Natural killer cell (primary cell): ENCODE results near the gene RGP1. TPM values are rescaled to one million over a fixed set of nuclear protein-coding genes. Genes with fewer than 3 reads are reported as not detected.
A peak's percentile ranks its signal among the peaks of the same experiment; 100 is the strongest.

Experiments
- ATAC-seq, 3 donors: fragments of 150-1000 bp in 2 of 3; fragments of 200-7000 bp in 1 of 3; cut with Tn5 transposase; 1 replicate in 1 of 3; 2 replicates in 2 of 3; pipeline ENCODE4 v1.10.0; 2021; ENCODE audit warnings: mild to moderate bottlenecking in 2 of 3, moderate library complexity in 2 of 3
- DNase-seq, 2 donors: peaks; one replicate each; pipeline versions ENCODE4 v3.0.0 to v3.0.0-alpha.2; 2013 to 2021; ENCODE audit warnings: mixed read lengths in 1 of 2
- H3K27ac ChIP-seq: one replicate; pipeline ENCODE4 v1.5.1; 2013; ENCODE audit warnings: mild to moderate bottlenecking, low read length
- H3K27me3 ChIP-seq: one replicate; pipeline ENCODE4 v1.6.1; 2013; ENCODE audit warnings: low read length; ENCODE audit not compliant: control insufficient read depth, insufficient read depth
- H3K36me3 ChIP-seq: one replicate; pipeline ENCODE4 v1.6.1; 2013; ENCODE audit warnings: low read length; ENCODE audit not compliant: control insufficient read depth, insufficient read depth
- H3K4me1 ChIP-seq: one replicate; pipeline ENCODE4 v1.6.1; 2013; ENCODE audit warnings: low read length; ENCODE audit not compliant: control insufficient read depth, insufficient read depth
- H3K4me3 ChIP-seq: one replicate; pipeline ENCODE4 v1.5.1; 2013; ENCODE audit warnings: low read length
- H3K9me3 ChIP-seq: one replicate; pipeline ENCODE4 v1.6.1; 2013; ENCODE audit warnings: low read length; ENCODE audit not compliant: control insufficient read depth, insufficient read depth
- H3K27ac Mint-ChIP-seq, 2 donors: one replicate each; pipeline ENCODE4 v1.8.0; 2022; ENCODE audit warnings: mild to moderate bottlenecking in 2 of 2, mixed read lengths in 2 of 2, moderate library complexity in 1 of 2
- H3K27me3 Mint-ChIP-seq, 2 donors: one replicate each; pipeline ENCODE4 v1.8.0; 2022; ENCODE audit warnings: low read depth in 2 of 2, mixed read lengths in 2 of 2
- H3K36me3 Mint-ChIP-seq: one replicate; pipeline ENCODE4 v1.8.0; 2022; ENCODE audit warnings: mixed read lengths
- H3K4me1 Mint-ChIP-seq, 2 donors: one replicate each; pipeline ENCODE4 v1.8.0; 2022; ENCODE audit warnings: mixed read lengths in 2 of 2
- H3K4me3 Mint-ChIP-seq: one replicate; pipeline ENCODE4 v1.8.0; 2022; ENCODE audit warnings: mild to moderate bottlenecking, moderate library complexity, mixed read lengths
- H3K9me3 Mint-ChIP-seq, 2 donors: one replicate each; pipeline ENCODE4 v1.8.0; 2022; ENCODE audit warnings: mixed read lengths in 2 of 2
- WGBS: methylation state at CpG from one replicate; pipeline ENCODE4 v1.1.7; 2013; ENCODE audit warnings: missing lambda C conversion rate; ENCODE audit not compliant: insufficient coverage; 5-methylcytosine and 5-hydroxymethylcytosine counted together
- intact Hi-C: fragments of 100-400 bp; cut with micrococcal nuclease; formaldehyde crosslinking; loops from one replicate; pipeline ENCODE4 v1.14.2; 2022
- total RNA-seq, 4 donors: library from RNA; stranded (reverse); fragments of 120-200 nt in 1 of 4; gene quantifications; one replicate each; pipeline versions ENCODE4 v1.2.3 to v1.2.4, GENCODE V29; 2013 to 2022
- TF ChIP-seq, protein P1 (sequence below): fragments of 200-600 bp; IDR thresholded peaks from one replicate; pipeline ENCODE4 v1.8.0; 2022; ENCODE audit warnings: antibody characterized with exemption

RGP1 gene
- total RNA-seq, 3 donors from 2014 or later (not counting 1 experiment from before 2014, with no cell fraction given): 22.3 to 26.4 (median 23.3) TPM

- no peak overlapping the region for H3K4me3 Mint-ChIP-seq
- no peak for DNase-seq
- H3K27ac Mint-ChIP-seq: no peak overlapping the region
- ATAC-seq: no peak
- Histone ChIP-seq H3K4me1 (no peaks in the 10 kb centered on the region), H3K9me3 (no peaks in the 10 kb centered on the region), H3K27me3 (no peaks in the 10 kb centered on the region), H3K36me3 (peaks cover 6% of the 10 kb centered on the region), H3K4me3 (no peak overlapping the region), H3K27ac (no peak overlapping the region)
- peaks cover 0 to 16% of the 10 kb centered on the region in 2 donors for H3K4me1 Mint-ChIP-seq
- H3K9me3 Mint-ChIP-seq: no peaks in the 10 kb centered on the region
- peaks cover 0 to 9% of the 10 kb centered on the region in 2 donors for H3K27me3 Mint-ChIP-seq
- H3K36me3 Mint-ChIP-seq: no peaks in the 10 kb centered on the region
- intact Hi-C loops: no loop called here
- TF ChIP-seq, protein P1, sequence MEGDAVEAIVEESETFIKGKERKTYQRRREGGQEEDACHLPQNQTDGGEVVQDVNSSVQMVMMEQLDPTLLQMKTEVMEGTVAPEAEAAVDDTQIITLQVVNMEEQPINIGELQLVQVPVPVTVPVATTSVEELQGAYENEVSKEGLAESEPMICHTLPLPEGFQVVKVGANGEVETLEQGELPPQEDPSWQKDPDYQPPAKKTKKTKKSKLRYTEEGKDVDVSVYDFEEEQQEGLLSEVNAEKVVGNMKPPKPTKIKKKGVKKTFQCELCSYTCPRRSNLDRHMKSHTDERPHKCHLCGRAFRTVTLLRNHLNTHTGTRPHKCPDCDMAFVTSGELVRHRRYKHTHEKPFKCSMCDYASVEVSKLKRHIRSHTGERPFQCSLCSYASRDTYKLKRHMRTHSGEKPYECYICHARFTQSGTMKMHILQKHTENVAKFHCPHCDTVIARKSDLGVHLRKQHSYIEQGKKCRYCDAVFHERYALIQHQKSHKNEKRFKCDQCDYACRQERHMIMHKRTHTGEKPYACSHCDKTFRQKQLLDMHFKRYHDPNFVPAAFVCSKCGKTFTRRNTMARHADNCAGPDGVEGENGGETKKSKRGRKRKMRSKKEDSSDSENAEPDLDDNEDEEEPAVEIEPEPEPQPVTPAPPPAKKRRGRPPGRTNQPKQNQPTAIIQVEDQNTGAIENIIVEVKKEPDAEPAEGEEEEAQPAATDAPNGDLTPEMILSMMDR: no peak
- WGBS: 92% methylated on average over 1 of the region's 2 CpGs
Measured at GRCh38 chr9:35789541-35789940, 40.5 kb downstream of the RGP1 start.

- Mint-ChIP-seq H3K27ac (no peak overlapping the region), H3K9me3 (no peaks in the 10 kb centered on the region)
- WGBS: 54% methylated on average over 4 of the region's 4 CpGs
Measured at GRCh38 chr9:35790025-35790384, 40.9 kb downstream of the RGP1 start.

DNA sequence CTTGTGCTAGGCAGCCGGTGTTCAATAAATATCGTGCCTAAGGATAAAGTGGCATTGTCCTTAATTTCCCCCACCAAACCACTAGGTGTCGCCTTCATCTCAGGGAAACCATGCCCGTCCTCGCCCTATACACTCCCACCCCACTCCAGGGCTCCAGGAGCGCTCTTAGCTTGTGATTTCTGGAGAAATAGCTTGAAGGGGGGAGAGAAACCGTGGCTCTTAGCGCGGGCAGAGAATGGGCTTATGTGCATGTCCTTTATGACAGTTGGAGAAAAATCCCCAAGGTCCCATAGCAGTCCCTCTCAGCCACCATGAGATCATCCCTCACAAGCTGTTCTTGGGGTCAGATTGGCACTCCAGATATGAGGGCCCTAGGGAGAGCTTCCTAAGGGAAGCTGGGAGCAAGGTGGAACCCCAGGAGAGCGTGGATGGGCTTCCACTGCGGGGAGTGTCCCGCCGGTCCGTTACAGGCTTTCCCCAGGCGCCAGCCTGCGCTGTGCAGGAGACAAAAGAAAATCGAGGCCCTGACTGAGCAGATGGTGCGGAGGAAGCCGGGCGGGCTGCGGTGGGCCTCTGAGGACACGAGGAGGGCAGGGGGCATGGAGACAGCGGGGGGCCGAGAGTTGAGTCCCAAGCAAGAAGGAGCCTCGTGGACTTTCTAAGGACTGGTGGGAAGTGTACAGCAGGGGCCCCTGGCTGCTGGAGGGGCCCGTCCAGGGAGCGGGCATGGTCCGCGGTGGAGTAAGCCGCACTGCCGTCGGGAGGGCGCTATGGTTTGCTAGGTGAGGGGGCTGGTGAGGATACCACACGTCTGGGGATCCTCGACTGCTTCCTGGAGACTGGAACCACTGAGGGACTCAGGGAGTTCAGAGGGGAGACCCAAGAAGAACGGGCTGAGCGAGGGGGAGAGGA lies 41.6 kb downstream of the RGP1 start:
- no peaks in the 10 kb centered on the region for H3K4me1 ChIP-seq
- no peak overlapping the region for H3K27ac ChIP-seq
- ATAC-seq: peak; percentile 80 to 97 (median 95)
- H3K27me3 ChIP-seq: no peaks in the 10 kb centered on the region
- WGBS: 74% methylated on average over 35 of the region's 37 CpGs
- peak; percentile 39 to 84 for DNase-seq
- H3K4me3 Mint-ChIP-seq: peak overlapping the region; percentile 53
- peak overlapping the region in 1 of 2 donors; percentile 33 for H3K27ac Mint-ChIP-seq
- intact Hi-C loops: loop anchor here (1.0 kb wide), 2 partner anchors 36 to 92 kb away; no protein-coding TSS in a partner anchor
- H3K9me3 ChIP-seq: no peaks in the 10 kb centered on the region
- TF ChIP-seq, protein P1: peak; percentile 85
- peaks cover 0 to 18% of the 10 kb centered on the region in 2 donors for H3K4me1 Mint-ChIP-seq
- no peaks in the 10 kb centered on the region for H3K36me3 Mint-ChIP-seq
- no peaks in the 10 kb centered on the region for H3K9me3 Mint-ChIP-seq
- H3K36me3 ChIP-seq: peaks cover 4% of the 10 kb centered on the region
- peaks cover 0 to 9% of the 10 kb centered on the region in 2 donors for H3K27me3 Mint-ChIP-seq
- H3K4me3 ChIP-seq: no peak overlapping the region

More at GRCh38 chr9:35790025-35790384, 40.9 kb downstream of the RGP1 start:
- ATAC-seq (no peak), DNase-seq (no peak)
- TF ChIP-seq, protein P1: no peak
- H3K9me3 ChIP-seq: no peaks in the 10 kb centered on the region
- peaks cover 5% of the 10 kb centered on the region for H3K36me3 ChIP-seq
- no peak overlapping the region for H3K4me3 ChIP-seq
- intact Hi-C loops: loop anchor here (1.0 kb wide), 2 partner anchors 36 to 92 kb away; no protein-coding TSS in a partner anchor
- Mint-ChIP-seq H3K4me3 (no peak overlapping the region), H3K4me1 (peaks cover 0 to 18% of the 10 kb centered on the region in 2 donors), H3K27me3 (peaks cover 0 to 9% of the 10 kb centered on the region in 2 donors), H3K36me3 (no peaks in the 10 kb centered on the region)
- no peak overlapping the region for H3K27ac ChIP-seq
- no peaks in the 10 kb centered on the region for H3K4me1 ChIP-seq
- no peaks in the 10 kb centered on the region for H3K27me3 ChIP-seq
